HG03103 (cell line): Measurements from ENCODE around the gene DHCR7.

ENCODE experiments used
- ATAC-seq: cut with Tn5 transposase; IDR thresholded peaks from one replicate; pipeline ENCODE4 v1.9.1; 2021; ENCODE audit warnings: low read depth; ENCODE audit not compliant: unreplicated experiment

Gene DHCR7

DNA sequence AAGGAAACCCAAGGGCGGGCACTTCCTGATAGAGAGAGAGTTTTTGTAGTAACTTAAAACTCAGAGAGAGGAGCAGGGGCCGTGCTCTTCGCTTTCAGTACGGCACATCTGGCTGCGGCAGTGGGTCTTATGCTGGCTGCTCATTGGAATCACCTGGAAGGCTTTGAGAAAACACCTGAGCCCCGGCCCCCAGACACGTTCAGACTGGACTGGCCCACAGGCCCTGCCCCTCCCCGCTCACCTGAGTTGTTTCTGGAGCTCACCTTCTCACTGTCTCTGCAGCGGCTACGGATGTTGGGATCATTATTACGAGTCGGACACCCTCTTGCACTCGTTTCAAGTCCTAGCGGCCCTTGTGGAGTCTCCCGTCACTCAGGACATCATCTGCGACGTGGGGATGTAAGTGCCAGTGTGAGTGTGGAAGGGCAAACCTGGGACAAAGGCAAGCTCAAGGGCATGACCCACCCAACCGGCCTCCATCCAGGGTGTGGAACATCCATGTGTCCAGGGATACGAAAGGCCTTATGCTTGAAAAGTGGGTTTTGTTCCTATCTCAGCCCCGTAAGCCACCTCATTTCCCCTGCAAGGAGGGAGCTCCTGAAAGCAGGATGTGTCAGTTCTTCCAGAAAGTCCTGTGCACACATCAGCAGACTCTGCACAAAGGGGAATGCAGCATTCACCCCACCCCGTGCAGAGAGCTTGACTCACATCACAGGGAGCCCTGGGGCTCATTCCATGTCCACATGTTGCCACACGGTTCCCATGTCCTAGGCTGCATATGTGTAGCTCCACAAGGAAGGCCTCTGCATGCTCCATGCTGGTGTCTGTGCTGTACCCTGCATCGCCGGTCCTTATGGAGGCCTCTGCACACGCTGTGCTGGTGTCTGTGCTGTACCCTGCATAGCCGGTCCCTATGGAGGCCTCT lies 10.2 kb upstream of the DHCR7 start:
- ATAC-seq: no peak

DNA sequence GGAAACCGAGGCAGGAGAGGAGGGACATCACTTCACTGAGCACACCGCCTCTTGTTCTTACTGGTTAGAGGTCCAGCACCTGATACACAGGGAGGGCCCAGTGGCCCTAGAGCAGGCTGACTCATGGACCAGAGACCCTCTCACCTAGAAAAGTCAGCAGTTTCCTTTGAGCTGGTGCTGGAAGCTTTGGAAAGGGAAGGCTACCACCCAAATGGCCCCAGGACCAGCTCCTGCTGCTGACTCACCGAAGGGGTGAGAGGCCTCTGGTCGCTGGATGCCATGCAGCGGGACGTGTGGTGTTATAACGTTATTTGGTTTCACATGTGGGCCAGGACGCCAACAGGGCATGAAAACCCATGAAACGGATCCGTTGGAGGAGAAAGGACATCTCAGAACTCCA lies 8.6 kb upstream of the DHCR7 start:
- no peak for ATAC-seq

DNA sequence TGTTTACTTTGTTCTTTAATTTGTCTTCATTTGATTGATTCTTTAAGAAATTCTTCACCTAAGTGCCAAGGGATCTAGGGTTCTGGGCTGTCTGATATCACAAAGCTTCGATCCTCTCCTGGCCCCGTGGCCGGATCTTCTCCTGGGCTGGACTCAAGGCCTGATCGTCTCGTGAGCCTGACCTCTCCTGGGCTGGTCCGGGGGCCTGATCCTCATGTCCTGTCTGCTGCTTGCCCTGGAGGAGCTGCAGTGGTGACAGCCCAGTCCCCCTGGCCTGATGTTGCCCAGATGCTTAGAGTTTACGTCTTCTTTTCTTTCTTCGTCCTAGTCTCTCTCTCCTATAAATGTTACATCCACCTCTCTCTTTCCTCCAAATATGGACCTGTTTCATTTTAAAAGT lies 8.1 kb upstream of the DHCR7 start:
- ATAC-seq: no peak

DNA sequence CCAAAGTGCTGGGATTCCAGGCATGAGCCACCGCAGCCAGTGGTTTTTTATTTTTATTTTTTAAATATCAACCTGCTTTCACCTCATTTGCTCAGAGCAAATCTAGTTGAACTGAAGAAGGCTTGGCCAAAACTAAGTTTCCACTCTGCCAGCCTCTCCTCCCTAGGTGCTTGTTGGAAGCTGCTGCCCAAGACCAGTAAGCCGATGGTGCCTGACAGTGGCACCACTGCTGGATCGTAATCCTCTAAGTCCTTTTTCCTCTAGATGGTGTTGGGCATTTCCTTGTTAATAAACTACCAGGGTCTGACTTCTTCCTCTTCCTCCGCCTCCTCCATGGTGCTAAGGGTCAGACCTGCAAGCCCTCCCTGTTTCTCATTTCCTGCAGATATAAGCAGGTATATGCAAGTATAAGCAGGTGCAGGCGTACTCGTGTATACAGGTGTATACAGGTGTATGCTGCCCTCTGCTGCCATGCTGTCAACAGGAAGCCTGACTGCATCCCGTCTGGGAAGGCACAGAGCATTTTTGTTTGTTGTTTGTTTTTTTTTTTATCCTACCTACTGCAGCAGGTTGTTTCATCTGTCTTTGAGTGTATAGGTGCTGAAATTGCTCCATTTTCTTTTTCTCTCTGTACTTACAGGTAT lies 6.4 kb upstream of the DHCR7 start:
- ATAC-seq: no peak

DNA sequence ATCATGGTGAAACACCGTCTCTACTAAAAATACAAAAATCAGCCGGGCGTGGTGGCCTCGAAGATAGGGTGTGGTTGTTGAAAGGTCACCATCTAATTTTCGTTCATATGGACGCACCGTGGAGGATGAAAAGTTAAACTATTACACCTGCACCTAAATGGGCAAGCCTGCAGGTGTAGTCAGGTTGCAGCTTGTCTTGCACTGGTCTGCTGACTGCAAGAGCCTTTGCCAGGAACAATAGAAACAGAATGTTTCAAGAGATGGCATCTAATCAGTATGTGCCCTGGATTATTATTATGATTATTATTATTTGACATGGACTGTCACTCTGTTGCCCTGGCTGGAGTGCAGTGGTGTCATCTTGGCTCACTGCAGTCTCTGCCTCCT lies 5.7 kb upstream of the DHCR7 start:
- no peak for ATAC-seq

DNA sequence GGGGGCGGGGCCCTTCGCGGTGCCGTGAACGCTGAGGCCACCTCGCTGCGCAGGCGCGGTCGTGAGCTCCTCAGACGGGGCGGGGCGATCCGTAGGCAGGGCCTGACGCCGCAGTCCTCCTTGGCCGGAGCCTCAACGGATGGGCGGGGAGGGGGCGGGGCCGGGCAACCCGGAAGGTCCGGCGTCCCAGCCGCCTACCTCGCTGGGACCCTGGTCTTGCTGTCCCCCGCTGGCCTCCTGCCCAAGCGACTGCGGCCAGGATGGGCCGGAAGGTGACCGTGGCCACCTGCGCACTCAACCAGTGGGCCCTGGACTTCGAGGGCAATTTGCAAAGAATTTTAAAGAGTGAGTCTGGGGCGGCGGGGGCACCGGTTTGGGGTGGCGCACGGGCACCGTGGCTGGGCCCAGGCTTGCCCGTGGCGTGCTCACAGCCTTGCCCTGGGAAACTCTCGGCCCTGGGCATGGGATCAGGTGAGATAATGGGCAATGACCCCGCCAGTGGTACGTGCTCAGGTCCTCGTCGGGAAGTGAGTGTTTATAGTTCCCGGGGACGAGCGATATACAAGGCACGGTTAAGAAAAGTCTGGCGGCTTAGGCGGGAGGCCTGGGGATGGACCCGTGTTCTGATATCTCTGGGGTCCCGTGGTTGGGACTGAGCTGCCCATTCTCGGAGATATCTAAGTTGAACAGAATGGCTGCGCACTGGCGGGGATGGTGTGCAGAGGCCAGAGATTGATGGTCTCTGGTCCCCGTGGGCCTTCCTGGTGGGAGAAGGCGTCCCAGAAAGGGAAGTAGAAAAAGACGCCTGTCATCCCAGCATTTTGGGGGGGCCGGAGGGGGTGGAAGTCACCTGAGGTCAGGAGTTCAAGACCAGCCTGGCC lies 5.1 kb upstream of the DHCR7 start, which contains the start of gene NADSYN1:
TSS of gene NADSYN1 (plus strand) at position 167 of the 881 bp plus-strand sequence. CDS start at position 261, 94 bp downstream.
- ATAC-seq: peak; percentile 42

DNA sequence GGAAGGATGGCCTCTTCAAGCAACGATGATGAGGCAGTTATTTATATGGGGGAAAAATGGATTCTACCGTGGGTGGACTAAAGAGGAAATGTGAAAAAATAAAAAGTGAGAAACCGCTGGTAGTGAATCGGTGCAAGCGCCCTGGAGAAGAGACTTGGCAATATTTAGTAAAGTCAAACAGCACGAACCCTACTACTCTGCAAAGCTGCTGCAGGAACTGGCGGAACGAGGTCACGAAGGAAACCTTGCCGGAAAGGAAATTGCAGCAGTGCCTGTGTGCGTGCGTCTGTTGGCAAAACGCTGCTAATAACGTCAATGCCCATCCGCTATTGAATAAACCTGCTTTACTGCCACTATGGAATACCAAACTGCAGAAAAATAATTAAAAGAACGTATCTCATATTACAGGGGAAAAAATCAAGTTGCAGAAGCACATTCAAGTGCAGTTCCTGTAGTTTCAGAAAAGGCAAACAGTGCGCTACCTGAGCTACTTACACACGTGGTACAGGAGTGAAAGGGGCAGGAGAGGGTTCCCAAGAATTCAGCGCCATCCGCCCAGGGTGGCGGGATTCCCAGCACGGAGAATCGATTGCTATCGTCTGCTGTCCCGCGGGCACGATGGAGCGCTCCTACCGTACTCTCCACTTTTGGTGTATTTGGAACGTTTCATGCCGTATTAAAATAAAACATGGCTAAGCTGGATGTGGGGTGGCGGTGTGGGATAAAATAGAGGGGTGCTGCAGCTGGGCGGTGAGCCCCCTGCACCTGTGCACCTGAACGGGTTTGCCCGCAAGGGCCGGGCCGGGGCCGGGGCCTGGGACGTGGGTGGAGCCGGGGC lies 4.2 kb upstream of the DHCR7 start:
- no peak for ATAC-seq

DNA sequence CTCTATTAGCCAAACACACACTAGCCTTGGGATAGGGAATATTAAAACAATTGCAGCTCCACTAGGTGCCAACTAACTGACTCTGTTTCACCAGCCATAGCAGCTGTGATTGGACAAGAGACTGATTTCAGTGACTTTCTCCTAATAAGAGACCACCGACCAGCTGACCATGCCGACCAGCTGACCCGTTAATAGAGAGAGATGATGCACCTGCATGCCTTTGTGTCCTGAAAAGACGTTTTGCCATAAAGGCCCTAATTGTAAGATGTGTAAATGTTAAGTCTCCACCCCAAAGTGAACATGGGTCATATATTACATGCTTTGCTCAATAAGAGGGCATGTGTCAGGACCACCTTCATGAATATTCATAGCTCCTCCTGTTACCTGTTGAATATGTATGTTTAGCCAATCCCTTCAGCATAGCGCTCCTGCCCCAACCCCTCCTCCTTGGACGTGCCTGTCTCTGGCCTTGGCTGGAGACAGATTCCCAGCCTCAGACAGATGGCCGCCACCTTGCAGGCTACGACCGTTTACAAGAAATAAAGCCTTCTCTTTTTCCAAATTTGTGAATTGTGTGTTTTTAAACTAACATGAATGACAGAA lies 3.5 kb upstream of the DHCR7 start:
- no peak for ATAC-seq

DNA sequence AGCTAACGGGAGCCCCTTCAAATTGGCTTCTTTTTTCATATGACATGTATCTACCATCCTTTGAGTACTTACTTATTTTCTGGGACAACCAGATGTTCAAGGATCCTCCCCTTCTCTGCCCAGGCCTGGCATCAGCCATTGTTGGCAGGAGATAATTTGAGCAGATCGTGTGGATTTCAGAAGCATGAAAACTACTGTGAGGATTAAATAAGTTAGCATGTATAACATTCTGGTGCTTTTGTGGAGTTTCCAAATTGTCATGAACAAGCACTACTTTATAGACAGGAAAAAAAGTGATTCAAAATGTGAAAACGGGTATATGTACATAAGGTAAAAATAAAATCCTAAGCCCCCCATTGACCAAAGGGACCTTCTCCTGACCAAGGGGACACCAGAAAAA lies 2.7 kb upstream of the DHCR7 start:
- ATAC-seq: no peak

DNA sequence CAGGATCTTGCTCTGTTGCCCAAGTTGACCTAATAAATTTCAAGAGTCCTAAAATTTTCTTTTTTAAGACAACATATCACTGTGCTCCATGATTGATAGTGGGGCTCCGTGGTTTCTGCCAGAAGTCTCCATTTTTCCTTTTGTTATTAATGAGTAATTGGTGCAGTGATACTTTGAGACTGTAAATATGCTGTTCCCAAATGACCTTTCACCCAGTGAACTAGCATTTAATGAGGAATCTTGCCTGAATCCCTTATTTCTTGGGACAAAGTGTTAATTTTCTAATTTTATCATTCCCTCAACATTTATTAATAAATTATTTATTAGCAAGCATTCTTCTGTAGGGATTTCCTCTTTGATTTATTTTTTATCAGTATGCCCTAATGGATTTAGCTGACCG lies 2.3 kb upstream of the DHCR7 start:
- ATAC-seq: no peak

DNA sequence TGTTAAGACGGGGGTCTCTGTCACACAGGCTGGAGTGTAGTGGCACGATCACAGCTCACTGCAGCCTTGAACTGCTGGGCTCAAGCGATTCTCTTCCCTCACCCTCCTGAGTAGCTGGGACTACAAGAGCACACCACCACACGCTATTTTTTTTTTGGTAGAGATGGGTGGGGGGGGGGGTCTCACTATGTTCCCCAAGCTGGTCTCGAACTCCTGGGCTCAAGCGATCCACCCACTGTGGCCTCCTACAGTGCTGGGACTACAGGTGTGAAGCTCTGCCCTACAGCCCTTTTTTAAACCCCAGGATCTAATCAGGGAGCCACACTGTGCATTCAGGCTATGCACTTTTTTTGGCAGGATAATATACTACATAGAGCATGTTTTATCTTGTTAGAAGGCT lies 1.4 kb upstream of the DHCR7 start:
- ATAC-seq: no peak

DNA sequence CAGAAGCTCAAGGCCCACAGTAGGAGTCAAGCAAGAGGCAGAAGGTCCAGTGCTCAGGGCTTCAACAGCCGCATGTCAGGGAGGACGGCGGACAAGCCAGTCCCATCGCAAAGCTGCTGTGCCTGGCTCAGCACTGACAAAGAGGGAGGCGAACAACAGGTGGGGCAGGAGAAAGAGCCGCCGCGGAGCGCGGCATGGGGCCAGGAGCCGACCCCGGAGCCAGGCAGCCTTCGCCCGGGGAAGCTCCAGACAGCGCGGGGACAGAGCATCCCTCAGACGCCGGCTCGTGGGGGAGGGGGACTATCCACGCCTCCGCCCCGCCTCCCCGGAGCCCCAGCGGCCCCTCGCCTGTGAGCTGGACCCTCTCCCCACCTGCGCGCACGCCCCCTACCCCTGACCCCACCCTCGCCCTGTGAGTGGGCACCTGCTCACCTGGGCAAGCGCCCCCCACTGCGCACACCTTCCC lies 369 bp downstream of the DHCR7 start:
- ATAC-seq: no peak

DNA sequence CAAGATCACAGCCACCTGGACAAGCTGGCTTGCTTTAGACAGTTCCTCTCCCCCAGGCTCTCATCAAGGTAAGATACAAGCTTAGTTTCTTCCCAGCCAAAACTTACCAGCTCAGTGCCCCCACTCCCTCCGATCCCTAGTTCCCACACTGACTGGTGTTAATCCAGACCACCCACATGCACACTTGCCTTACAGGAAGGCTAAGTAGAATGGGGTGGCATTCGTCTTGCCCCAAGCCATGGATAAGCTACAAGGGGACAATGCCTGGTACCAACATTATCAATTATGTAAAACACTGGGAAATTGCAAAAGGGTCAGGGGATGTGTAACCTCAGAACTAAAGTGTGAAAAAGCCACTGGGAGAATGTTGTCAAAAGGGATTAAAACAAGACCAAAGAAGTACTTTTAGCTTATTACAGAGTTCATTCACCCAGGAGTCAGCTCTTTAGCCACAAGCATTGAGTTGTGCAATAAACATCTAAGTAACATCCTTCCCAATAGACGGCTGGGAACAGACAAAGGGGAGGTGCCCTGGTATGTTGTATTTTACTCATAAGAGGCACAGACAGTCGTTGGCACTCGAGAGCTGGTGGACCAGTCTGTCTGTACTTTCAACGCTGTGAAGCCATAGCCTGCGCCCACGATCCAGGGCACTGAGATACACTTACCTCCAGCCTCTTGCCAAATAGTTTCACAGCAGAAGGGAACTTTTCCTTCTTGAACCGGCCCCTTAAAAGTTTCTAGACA lies 1.1 kb downstream of the DHCR7 start:
- no peak for ATAC-seq

DNA sequence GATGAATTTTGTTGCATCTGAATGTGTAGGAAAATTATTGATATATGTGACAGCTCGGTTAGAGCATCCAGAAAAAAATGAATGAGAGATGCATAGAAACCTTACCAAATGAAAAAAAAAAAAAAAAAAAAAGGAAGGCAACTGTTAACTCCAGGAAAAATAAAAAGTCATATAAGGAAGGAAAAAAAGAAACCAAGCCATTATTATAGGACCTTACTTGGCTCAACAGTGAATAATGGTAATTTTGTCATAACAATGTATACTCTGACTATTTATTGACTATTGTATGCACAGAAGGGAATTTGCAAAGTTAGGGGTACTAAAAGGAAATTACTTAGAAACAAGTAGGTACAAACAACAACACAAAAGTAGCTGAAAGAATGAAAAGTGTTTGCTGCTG lies 2.0 kb downstream of the DHCR7 start:
- ATAC-seq: no peak

DNA sequence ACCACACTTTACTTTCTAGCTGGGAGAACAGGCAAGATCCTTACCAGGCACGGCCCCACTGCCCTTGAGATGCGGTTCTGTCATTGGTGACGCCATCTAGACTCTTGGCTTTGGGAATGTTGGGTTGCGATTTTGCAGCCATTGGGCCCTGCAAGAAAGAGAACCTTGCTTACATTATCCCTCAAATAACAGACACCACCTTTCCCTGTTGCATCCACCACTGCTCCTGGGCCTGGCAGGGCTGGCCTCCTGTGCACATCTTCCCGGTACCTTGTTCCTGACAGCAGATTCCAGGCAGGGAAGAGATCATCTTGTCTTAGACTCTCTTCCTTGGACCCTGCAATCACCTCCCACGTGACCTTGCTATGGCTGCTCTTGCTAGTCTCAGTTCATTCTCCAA lies 3.4 kb downstream of the DHCR7 start:
- no peak for ATAC-seq

DNA sequence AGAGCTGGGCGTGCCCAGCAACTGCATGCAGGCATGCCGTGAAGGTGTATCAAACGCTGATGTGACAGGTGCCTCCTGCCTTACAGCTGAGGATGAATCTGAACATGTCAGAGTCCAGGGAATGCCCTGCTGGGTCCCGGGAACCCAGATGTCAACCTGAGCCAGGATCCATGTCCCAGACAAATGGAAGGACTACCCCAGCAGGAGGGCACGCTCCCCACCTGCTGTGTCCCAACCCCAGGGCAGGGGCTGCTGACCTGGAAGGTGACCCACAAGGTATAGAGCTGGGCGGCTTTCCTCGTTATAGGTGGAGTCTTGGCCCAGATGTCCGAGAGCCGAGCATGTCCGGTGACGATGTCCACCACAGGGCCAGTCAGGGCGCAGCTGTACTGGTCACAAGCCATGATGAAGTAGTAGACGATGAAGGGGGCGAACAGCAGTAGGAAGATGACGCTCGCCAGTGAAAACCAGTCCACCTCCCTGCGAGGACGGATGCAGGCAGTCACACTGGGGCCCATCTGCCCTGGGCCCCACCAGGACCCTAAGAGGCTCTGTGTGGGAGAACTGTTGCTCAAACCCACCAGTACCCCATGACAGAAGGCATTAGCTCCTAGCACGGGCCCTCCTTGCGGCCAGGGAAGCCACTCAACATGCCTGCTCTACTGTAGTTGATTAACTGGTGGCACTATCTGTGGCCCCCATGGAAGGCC lies 4.3 kb downstream of the DHCR7 start:
- no peak for ATAC-seq

DNA sequence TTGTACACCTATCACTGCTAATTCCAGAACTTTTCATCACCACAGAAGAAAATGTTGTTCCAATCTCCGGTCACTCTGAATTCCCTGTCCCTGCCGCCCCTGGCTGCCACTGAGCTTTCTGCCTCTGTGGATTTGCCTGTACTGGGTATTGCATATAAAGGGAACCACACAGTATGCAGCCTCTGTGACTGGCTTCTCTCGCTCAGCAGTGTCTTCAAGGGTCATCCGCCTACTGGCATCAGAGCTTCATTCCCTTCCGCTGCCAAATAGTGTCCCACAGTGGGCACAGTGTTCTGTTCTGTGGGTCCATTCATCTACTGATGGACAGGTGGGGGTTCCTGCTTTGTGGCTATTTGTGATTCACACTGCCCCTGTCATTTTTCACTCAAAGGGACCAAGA lies 5.3 kb downstream of the DHCR7 start:
- ATAC-seq: no peak

DNA sequence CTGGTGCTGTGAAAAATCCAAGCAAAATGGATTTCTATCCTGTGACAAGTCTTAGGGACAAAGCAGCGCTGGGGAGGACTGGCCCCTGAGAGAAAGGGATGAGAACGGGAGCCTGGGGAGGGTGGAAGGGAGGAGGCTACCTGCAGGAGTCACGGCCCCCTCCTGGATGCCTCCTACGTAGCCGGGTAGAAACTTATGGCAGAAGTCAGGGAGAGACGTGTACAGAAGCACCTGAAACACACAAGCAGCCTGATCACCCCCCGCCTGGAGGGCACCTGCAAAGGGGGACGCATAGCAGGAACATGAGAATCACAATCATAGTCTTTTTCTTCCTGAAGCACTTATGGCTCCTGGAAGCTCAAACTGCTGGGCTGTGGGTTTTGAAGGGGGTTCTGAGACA lies 6.1 kb downstream of the DHCR7 start:
- ATAC-seq: no peak
